Regular cardiac myocyte (primary cell): ENCODE data around the gene WNT16. TPM values are rescaled to one million over a fixed set of nuclear protein-coding genes. Genes with fewer than 3 reads are reported as not detected.

Source experiments
- total RNA-seq: library from RNA; depleted of rRNA; stranded (reverse); fragments of >200 nt; gene quantifications from 2 replicates; pipeline ENCODE4 v1.2.3, GENCODE V29; 2014

The WNT16 gene
- under 0.01 and 0.38 TPM in 2 replicates for total RNA-seq

DNA sequence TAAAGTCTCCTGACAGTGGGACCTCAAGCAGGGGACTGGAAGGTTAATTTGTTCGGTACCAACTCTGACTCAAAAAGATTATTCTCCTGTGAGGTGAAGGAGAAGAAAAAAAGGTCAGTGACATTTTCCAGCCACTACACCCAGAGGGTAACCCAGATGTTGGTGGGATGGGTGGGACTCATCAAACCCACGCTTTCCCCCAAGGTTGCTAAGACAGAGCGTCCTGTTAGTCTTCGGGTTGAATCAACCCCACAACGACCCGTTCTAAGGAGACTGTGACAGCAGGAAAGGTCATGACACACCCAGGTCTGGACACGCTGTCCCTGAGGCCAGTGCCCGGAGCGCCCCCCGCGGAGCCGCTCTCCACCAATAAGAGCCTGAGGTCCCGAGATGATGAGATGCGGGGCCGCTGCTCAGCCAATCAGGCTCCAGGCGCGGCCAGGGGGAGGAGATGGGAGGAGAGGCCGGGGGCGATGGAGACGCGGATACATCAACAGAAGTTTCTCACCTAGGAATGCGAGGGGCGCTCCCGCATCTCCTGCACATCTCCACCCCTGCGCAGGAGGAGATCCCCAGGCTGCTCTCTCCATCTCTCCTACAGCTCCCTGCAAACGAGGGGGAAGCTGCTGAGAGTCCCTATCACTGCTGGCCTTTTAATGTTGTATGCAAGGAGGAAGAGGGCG, at the start of gene WNT16:
WNT16 (plus strand) TSS at position 493 of the 683 bp plus-strand sequence. CDS start 293 bp downstream, outside the sequence.

Other genes starting within 250 kb of the WNT16 start
- gene FAM3C, start 67.3 kb downstream of the WNT16 start, total RNA-seq: 75.5 and 116 TPM in 2 replicates